GM12872 (cell line): ENCODE results near the gene S100A2.

ENCODE experiments used
- CTCF ChIP-seq: IDR thresholded peaks from 3 replicates; pipeline ENCODE4 v1.5.1; 2011; ENCODE audit warnings: low read depth, mild to moderate bottlenecking, low read length, moderate library complexity; ENCODE audit not compliant: insufficient read depth

S100A2 gene

GRCh38 chr1:153532769-153533599 is 32.7 kb downstream of the S100A2 start:
- peak; percentile 63 for TF ChIP-seq CTCF

- TF ChIP-seq CTCF, result no peak
Measured at GRCh38 chr1:153532181-153532580, 33.5 kb downstream of the S100A2 start.

- TF ChIP-seq CTCF, result no peak
Measured at GRCh38 chr1:153531638-153532037, 34.0 kb downstream of the S100A2 start.

- TF ChIP-seq CTCF, result no peak
Measured at GRCh38 chr1:153527683-153528040, 38.0 kb downstream of the S100A2 start.

GRCh38 chr1:153527023-153527682 is 38.5 kb downstream of the S100A2 start:
- no peak for TF ChIP-seq CTCF

GRCh38 chr1:153526132-153526543 is 39.5 kb downstream of the S100A2 start:
- TF ChIP-seq CTCF, result no peak

- no peak for TF ChIP-seq CTCF
Measured at GRCh38 chr1:153525088-153525728, 40.4 kb downstream of the S100A2 start.
